ENCODE data around the gene STAM2.
"Not testable (repeated sequence)": the region's sequence is repeated elsewhere in the genome, so short reads cannot be mapped to it uniquely, and the experiment has no call there.

The STAM2 gene

DNA sequence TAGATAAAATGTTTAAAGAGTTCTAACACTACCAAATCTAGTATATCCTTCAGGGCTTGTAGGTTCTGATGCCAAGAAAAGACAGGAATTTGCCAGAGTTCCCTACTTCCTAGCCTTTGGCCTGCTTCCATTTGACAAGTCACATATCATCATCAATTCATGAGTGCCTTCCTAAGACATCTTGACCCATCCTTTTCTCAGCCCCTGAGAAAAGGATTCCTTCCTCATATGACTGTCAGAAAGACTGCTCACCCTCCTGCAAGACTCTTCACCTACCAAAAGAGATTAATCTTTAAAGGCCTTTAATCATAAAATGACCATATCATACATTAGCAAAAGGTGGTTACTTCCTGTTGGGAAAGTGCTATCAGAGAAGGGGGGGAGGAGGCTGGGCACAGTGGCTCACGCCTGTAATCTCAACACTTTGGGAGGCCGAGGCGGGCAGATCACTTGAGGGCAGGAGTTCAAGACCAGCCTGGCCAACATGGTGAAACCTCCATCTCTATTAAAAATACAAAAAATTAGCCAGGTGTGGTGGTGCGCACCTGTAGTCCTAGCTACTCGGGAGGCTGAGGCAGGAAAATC, 3.3 kb downstream of the STAM2 start:
- not testable (repeated sequence) for DNase-seq

DNA sequence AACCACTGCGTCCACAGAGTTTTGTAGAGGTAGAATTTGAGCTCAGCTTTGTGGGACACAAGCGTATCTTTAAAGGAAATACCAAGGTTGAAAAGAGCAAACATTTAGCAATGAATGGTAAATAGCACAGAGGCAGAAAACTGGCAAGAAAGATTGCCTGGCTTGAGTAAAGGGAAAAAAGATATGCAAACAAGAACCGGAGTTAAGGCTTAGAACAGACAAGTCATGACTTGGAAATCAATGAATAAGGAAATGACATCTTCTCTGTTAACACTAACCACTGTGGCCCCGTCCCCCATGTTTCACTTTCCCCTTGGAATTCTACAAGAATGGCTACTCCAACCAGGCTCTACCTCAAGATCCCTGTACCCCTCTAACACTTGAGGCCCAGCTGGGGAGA, 3.8 kb downstream of the STAM2 start:
- DNase-seq: no peak

DNA sequence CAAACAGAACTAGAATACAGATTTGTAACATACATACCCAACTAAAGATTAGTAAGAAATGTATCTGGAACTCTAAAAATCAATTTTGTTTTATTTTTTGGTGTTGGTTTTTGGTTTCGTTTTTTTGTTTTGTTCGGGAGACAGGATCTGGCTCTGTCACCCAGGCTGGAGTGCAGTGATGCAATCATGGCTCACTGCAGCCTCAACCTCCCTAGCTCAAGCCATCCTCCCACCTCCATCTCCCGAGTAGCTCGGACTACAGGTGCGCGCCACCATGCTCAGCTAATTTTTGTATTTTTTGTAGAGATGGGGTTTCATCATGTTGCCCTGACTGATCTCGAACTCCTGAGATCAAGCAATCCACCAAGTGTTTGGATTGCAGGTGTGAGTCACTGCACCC, 6.4 kb downstream of the STAM2 start:
- DNase-seq: not testable (repeated sequence)

DNA sequence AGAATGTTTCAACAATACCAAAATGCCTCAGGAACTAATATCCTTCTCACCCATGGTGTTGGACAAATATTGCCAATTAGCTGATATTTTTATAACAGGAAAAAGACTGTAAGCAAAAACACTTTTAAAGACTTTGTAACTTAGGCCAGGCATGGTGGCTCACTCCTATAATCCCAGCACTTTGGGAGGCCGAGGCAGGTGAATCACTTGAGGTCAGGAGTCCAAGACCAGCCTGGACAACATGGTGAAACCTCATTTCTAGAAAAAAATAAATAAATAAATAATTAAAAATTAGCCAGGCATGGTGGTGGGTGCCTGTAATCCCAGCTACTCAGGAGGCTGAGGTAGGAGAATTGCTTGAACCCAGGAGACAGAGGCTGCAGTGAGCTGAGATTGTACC, 8.1 kb downstream of the STAM2 start:
- not testable (repeated sequence) for DNase-seq

DNA sequence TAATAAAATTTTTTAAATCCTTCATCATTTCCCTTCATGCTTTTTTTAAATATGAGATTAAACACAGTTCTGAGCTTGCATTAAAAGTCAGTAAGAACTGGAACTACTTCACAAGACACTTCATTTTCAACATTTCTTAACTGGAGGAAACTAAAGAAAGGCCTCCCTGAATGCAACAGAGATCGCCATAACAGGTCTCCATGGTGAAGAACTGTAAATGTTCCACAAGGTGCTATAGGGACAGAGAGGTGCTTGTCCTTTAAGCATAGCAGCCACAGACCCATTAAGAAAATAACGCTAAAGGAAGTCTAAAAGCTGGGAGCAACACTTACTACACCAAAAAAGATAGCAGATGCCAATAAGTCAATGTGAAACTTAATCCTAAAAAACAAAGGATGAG, 8.5 kb downstream of the STAM2 start:
- no peak for DNase-seq

DNA sequence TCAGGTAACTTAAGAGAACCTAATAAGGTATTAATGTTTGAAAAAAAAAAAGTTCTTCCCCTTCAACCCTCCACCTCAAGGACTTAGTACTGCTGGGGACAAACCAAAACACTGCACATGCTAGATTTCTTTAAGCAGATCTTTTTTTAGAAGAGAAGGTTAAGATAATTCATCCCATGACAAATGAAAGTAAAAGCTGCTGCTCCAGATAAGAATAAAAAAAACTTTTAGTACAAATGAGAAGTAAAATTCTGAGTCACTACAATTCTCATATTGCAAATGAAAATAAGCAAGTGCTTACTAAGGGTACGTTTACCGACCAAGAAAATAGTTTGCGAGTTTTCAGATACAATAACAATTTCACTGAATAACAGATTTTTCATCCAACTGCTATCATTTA, 8.9 kb downstream of the STAM2 start:
- DNase-seq: no peak

DNA sequence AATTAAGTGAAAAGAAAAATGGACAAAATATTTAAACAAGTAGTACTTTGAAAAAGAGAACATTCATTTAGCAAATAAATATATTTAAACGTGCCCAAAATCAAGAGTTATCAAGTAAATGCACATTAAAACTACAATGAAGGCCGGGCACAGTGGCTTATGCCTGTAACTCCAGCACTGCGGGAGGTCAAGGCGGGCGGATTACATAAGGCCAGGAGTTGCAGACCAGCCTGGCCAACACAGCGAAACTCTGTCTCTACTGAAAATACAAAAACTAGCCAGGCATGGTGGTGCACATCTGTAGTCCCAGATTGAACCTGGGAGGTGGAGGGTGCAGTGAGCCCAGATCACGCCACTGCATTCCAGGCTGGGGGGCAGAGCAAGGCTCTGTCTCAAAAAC, 9.8 kb downstream of the STAM2 start:
- DNase-seq: no peak

DNA sequence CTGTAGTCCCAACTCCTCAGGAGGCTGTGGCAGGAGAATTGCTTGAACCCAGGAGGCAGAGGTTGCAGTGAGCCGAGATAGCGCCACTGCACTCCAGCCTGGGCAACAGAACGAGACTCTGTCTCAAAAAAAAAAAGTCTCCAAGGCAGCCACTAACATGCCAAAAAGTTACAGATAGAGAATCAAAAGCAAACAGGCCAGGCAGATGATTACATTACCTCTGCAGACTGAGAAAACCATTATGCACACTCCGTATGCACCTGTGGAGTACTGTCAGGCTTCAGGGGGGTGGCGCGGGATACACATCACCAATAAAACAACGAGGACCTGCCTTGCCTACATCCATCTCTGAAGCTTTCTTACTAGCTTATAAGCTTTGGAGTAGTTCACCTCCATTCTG, 10.3 kb downstream of the STAM2 start:
- no peak for DNase-seq

DNA sequence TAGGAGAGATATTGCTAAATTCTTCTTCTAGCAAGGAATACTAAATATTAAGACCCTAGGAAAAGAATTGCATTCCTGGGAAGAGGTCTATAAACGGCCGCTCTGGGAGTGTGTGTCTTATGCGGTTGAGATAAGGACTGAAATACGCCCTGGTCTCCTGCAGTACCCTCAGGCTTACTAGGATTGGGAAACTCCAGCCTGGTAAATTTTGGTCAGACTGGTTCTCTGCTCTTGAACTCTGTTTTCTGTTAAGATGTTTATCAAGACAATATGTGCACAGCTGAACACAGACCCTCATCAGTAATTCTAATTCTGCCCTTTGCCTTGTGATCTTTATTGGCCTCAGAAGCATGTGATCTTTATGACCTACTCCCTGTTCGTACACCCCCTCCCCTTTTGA, 11.9 kb downstream of the STAM2 start:
- DNase-seq: not testable (repeated sequence)

DNA sequence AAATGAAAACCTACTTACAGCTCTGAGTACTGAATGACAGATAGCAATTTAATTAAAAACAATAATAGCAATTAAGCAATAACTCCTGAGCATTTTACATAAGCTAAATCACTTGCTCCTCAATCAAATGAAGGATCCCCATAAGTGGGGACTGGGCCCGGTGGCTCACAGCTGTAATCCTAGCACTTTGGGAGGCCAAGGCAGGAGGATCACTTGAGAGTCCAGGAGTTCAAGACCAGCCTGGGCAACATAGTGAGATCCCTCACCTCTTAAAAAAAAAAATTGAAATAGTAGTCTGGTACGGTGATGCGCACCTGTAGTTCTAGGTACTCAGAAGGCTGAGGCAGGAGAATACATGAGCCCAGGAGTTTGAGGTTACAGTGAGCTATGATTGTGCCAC, 13.4 kb downstream of the STAM2 start:
- no peak for DNase-seq

DNA sequence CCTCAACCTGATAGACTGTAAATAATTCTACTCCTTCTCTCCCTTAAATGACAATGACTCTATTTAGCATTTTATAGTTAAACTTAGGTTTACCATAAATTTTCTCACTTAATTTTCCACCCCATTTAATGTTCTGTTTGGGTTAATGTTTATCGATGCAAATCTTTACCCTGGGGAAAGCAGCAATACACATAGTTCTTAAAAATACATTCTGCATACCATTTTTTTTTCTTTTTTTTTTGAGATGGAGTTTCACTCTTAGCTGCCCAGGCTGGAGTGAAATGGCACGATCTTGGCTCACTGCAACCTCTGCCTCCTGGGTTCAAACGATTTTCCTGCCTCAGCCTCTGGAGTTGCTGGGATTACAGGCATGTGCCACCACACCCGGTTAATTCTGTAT, 14.0 kb downstream of the STAM2 start:
- no peak for DNase-seq

DNA sequence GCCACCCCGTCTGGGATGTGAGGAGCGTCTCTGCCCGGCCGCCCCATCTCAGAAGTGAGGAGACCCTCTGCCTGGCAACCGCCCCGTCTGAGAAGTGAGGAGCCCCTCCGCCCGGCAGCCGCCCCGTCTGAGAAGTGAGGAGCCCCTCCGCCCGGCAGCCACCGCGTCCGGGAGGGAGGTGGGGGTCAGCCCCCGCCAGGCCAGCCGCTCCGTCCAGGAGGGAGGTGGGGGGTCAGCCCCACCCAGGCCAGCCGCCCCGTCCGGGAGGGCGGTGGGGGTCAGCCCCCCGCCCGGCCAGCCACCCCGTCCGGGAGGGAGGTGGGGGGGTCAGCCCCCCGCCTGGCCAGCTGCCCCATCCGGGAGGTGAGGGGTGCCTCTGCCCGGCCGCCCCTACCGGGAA, 15.2 kb downstream of the STAM2 start:
- DNase-seq: not testable (repeated sequence)

DNA sequence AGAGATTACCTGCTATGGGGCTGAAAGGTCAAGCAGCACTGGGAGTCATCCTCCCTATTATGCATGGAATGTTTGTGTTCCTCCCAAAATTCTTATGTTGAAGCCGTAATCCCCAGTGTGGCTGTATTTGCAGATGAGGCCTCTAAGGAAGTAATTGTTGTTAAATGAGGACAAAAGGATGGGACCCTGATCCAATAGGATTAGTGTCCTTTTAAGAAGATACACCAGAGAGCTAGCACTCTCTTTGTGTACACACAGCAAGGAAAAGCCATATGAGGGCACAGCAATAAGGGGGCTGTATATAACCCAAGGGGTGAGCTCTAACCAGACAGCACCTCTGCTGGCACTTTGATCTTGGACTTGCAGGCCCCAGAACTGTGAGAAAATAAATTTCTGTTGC, 18.3 kb downstream of the STAM2 start:
- DNase-seq: no peak

DNA sequence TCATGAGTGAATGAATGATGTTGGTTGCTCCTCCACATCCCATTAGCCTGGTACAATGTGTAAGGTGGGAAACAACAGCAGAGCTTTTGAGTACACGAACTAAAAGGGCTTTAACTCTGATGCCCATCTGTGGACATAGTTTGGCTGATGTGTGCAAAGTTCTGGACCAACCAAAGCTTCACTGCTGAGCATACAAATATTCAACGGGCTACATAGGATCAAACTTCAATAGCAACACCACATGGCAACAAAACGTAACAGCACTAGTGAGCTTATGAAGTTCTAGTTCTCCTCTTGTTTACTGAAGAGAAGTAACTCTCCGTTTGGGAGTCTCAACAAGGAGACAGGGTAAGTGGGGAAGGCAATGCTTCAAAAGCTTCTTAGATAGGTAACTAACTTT, 20.4 kb downstream of the STAM2 start:
- DNase-seq: no peak

DNA sequence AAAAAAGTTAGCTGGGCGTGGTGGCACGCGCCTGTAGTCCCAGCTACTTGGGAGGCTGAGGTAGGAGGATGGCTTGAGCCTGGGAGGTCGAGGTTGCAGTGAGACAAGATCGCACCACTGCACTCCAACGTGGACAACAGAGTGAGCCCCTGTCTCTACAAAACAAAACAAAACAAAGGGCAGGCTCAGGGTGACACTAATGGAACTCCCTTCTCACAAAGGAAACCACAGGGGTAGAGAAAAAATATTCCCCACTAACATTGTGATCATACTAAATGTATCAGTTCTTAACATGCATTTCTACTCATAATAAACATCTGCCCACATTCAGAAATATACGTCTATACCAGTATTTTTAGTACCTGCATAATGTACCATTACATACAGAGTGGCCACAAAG, 21.1 kb downstream of the STAM2 start:
- no peak for DNase-seq

DNA sequence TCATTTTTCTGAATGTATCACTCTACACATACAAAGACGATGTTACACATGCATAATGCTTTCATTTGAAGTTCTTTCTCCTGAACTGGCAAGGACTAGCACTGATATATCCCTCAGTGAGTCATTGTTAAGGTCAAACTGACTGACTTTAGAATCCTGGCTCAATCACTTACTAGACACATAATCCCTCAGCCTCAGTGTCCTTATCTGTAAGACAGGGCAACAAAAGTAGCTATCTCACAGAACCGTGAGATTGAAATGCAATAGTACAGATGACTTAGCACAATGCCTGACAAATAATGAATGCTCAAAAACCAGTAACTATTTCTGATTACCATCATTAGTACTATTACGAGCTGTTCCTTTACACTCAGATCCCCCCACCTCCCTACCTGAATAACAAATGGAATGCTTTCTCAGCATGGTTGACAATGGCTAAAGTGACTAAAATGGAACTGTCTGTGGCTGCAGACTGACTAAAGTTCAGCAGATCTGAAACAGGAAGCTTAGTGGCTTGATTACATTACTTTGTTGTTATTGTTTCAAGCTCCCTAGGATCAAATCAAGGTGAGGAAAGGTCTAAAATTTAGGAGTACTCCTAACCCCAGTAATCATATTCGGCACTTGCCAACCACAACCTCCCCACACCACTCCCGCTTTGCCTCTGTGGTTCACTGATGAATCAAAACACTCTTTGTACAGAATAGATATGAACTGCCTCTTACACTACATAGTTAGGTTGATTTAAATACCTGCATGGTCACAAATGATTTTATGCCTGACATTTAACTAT, 40.9 kb downstream of the STAM2 start:
- DNase-seq: no peak

DNA sequence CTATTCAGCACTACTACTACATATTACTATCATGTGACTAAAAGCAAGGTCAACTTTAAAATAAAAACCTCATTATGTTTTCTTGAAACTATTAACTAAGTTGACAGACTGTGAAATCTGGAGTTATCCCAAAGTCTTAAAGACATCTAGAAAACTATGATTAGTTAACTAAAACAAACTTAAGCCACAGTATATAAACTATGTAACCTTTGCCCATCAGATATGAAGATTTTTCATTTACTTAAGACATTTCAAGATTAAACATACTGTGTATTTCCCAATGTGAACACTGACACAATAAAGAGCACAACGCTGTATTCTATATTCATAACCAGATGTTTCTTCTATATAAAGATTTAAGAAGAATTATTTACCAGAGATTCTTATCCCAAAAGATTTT, 43.3 kb downstream of the STAM2 start:
- DNase-seq: no peak

DNA sequence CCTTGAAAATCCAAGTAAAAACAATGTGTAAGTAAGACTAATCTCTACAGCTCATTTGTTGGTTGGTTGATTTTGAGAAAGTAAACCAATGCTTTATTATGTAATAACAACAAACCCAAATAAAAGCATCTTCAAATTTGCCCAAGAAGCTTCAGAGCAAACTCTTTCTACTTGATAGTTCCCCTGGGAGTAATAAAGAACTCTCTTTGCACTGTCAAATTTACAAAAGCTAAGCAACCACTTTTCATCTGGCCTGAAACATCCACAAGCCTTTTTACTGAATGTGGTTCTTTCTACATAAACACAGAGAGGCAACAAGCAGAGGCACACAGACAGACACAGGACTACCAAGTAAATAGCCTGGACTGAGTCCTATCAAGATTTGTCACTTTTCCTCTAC, 47.9 kb downstream of the STAM2 start:
- DNase-seq: no peak

DNA sequence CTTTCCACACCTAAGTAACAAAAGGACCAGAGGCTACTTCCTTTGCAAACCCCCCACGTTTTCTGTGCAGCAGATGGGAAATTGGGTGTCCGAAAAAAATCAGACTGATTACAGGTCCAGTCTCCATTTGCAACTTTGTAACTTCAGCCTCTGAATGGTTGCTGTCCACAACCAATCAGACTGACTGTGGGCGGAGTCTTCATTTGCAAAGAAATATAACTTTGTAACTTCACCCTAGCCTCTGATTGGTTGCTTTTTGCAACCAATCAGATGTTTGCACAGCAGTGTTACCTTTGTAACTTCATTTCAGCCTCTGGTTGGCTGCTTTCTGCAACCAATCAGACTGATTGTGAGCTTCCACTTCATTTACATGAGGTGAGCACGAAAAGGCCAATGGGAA, 48.9 kb downstream of the STAM2 start:
- DNase-seq: no peak

DNA sequence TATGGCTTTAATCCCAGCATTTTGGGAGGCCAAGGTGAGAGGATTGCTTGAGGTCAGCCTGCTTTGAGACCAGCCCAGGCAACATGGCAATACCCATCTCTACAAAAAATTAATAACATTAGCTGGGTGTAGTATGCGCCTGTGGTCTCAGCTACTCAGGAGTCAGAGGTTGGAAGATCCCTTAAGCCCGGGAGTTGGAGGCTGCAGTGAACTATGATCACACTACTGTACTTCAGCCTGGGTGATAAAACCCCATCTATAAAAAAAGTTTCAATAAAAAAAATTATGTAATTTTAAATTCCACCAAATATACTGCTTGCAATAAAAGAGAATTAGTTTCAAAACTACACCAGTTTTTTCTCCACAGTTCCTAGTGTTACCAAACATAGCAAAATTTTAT, 53.4 kb downstream of the STAM2 start:
- no peak for DNase-seq

DNA sequence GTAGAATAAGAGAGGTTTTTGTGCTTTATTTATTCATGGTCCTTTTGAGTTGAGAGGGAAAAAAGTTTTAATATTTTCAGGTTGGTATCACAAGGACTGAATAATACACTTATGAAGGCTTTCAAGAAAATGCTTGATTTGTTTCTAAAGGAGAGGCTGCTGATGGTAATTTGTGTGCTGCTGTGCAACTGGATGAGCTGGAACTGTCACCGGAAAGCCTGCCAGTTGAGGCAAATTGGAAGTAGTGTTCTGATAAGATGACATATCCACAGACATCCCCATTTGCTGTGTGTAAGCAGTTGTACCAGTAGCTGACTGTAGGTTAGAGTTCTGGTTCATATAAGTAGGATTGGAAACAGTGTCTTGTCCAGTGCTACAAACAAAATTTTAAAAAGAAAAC, 55.1 kb downstream of the STAM2 start:
- DNase-seq: no peak

DNA sequence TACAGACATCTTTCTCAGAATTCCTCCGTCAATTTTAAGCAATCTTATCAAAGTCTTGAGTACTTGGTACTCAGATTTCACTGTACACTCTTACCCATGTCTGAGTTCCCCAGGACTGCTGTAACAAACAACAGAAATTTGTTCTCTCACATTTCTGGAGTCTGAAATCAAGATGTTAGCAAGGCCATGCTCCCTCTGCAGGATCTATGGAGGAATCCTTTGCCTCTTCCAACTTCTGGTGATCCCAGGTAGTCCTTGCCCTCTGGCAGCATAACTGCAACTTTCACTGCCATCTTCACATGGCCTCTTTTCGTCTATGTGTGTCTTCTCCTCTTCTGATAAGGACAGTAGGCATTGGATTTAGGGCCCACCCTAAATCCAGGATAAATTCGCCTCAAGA, 59.6 kb downstream of the STAM2 start:
- no peak for DNase-seq

DNA sequence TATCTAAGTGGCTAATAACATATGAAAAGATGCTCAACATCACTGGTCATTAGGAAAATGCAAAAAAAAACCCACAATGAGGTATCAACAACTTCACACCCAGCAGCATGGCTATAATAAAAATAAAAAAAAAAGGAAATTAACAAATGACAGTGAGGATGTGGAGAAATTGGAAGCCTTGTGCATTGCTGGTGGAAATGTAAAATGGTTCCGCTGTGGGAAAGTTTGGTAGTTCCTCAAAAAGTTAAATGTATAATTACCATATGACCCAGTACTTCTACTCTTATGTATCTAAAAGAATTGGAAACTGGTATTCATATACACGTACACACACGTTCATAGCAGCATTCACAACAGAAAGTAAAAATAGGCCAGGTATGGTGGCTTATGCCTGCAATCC, 61.2 kb downstream of the STAM2 start:
- no peak for DNase-seq

DNA sequence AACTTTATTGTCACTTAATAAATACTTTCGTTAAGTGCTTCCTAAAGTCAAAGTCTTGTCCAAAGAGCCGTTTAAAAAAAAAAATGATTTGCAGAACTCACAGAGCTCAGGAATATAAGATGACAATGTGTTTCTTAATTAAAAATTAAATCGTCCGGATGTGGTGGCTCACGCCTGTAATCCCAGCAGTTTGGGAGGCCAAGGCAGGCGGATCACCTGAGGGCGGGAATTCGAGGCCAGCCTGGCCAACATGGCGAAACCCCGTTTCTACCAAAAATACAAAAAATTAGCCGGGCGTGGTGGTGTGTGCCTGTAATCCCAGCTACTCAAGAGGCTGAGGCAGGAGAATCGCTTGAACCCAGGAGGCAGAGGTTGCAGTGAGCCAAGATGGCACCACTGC, 68.4 kb downstream of the STAM2 start:
- DNase-seq: not testable (repeated sequence)

DNA sequence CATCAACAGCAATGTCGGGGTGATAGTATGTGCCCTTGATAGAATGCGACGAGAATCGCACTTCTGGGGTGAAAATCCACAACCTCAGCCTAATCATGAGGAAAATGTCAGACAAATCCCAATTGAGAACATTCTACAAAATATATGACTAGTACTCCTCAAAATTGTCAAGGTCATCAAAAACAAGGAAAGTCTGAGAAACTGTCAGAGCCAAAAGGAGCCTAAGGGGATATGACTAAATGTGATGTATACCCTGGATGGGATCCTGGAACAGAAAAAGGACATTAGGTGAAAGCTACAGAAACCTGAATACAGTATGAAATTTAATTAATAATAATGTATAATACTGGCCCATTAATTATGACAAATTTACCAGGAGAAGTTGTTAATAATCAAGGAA, 69.1 kb downstream of the STAM2 start:
- DNase-seq: no peak
